HG03196 (cell line): ENCODE measurements around the gene ZDHHC1.

Experiments used
- ATAC-seq: cut with Tn5 transposase; IDR thresholded peaks from one replicate; pipeline ENCODE4 v1.9.1; 2021; ENCODE audit not compliant: unreplicated experiment

The ZDHHC1 gene

GRCh38 chr16:67415872-67416793 lies at the start of gene ZDHHC1:
ZDHHC1 (minus strand) TSS chr16:67416477; CDS start chr16:67407775, 8,702 bp downstream.
- peak; percentile 69 for ATAC-seq

GRCh38 chr16:67464565-67464964 lies 48.3 kb upstream of the ZDHHC1 start:
- no peak for ATAC-seq

- no peak for ATAC-seq
These were observed 47.4 kb upstream of the ZDHHC1 start for GRCh38 chr16:67463691-67464090.

- ATAC-seq: no peak
These were observed 46.8 kb upstream of the ZDHHC1 start for GRCh38 chr16:67463059-67463458.

GRCh38 chr16:67462279-67462655 lies 46.0 kb upstream of the ZDHHC1 start:
- no peak for ATAC-seq

GRCh38 chr16:67461600-67462278 lies 45.5 kb upstream of the ZDHHC1 start:
- ATAC-seq: no peak

GRCh38 chr16:67460961-67461360 lies 44.7 kb upstream of the ZDHHC1 start:
- no peak for ATAC-seq

- no peak for ATAC-seq
These were observed 43.9 kb upstream of the ZDHHC1 start for GRCh38 chr16:67460168-67460567.

GRCh38 chr16:67459861-67460150 lies 43.5 kb upstream of the ZDHHC1 start:
- no peak for ATAC-seq

GRCh38 chr16:67459066-67459860 lies 43.0 kb upstream of the ZDHHC1 start:
- ATAC-seq: no peak

- ATAC-seq: no peak
These were observed 41.9 kb upstream of the ZDHHC1 start for GRCh38 chr16:67458121-67458641.

- ATAC-seq: no peak
These were observed 41.3 kb upstream of the ZDHHC1 start for GRCh38 chr16:67457611-67458010.

GRCh38 chr16:67456391-67457081 lies 40.3 kb upstream of the ZDHHC1 start:
- ATAC-seq: no peak

- no peak for ATAC-seq
These were observed 38.6 kb upstream of the ZDHHC1 start for GRCh38 chr16:67454852-67455251.

- ATAC-seq: no peak
These were observed 37.8 kb upstream of the ZDHHC1 start for GRCh38 chr16:67454104-67454503.

GRCh38 chr16:67451704-67452435 lies 35.6 kb upstream of the ZDHHC1 start:
- ATAC-seq: no peak

GRCh38 chr16:67451061-67451703 lies 34.9 kb upstream of the ZDHHC1 start:
- ATAC-seq: no peak

- ATAC-seq: no peak
These were observed 33.5 kb upstream of the ZDHHC1 start for GRCh38 chr16:67449739-67450138.

GRCh38 chr16:67449336-67449735 lies 33.1 kb upstream of the ZDHHC1 start:
- no peak for ATAC-seq

GRCh38 chr16:67448580-67448979 lies 32.3 kb upstream of the ZDHHC1 start:
- no peak for ATAC-seq
